Activated T-cell treated with anti-CD3 and anti-CD28 coated beads for 1 hour (primary cell): ENCODE measurements around the gene NR6A1.

Experiments
- DNase-seq: peaks from one replicate; pipeline ENCODE4 v3.0.0-alpha.2; 2020; ENCODE audit warnings: low read depth

The NR6A1 gene

GRCh38 chr9:124470726-124471125 lies 300.4 kb downstream of the NR6A1 start:
- no peak for DNase-seq

- DNase-seq: no peak
These were observed 300.8 kb downstream of the NR6A1 start for GRCh38 chr9:124470306-124470705.

- DNase-seq: no peak
These were observed 301.9 kb downstream of the NR6A1 start for GRCh38 chr9:124469011-124469832.

- DNase-seq: no peak
These were observed 302.9 kb downstream of the NR6A1 start for GRCh38 chr9:124468061-124468740.

DNA sequence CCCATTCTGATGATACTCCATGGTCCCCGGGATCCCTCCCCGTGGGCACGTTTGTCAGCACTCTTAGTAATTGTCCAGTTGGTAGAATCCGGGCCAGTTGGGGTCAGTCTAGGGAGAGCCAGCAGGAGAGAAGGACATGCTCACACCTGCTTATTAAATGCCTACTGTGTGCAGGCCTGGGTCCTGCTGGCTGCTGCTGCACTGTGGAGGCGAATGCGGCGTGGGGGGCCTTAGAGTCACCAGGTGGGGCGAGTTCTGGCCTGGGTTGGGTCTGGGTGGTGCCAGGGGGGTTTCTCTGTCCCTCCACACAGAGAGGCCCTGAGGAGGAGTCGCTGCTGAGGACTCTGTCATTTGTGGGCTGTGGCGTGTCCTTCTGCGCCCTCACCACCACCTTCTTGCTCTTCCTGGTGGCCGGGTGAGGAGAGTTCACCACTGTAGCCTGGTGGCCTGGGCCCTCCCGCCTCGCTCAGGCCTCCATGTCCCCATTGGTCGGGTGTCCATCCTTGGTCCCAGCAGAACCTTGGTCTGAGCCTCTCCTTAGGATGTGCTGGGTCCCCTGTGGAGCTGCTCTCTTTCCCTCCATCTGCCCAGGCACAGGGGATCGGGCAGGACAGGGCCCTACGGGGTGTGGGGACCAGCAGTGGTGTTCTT lies 303.6 kb downstream of the NR6A1 start:
- DNase-seq: no peak
